HL-60 (cell line): ENCODE data around the gene USP13.

Source experiments
- DNase-seq, 2 experiments: peaks; one replicate each; pipeline ENCODE4 v3.0.0-alpha.2; 2010 to 2020; ENCODE audit warnings: low read depth in 1 of 2, low spot score in 1 of 2
- H3K27ac ChIP-seq: fragments of 250-450 bp; sonication (Bioruptor Pico); replicated peaks from 2 replicates; pipeline ENCODE4 v1.5.1; 2020; ENCODE audit warnings: mild to moderate bottlenecking, moderate library complexity
- H3K27me3 ChIP-seq: fragments of 250-450 bp; sonication (Bioruptor Pico); 2 replicates; pipeline ENCODE4 v1.5.1; 2021; ENCODE audit warnings: mild to moderate bottlenecking, moderate library complexity; ENCODE audit not compliant: insufficient read depth, poor library complexity, severe bottlenecking
- H3K4me3 ChIP-seq: replicated peaks from 2 replicates; pipeline ENCODE4 v1.5.1; 2011; ENCODE audit warnings: mild to moderate bottlenecking, control low read depth, low read length; ENCODE audit not compliant: insufficient read depth
- CTCF ChIP-seq: IDR thresholded peaks from one replicate; pipeline ENCODE4 v1.5.1; 2011; ENCODE audit warnings: low read length, control low read depth, inconsistent platforms; ENCODE audit not compliant: insufficient read depth
- GABPA ChIP-seq: IDR thresholded peaks from 2 replicates; pipeline ENCODE4 v1.6.1; 2012; ENCODE audit warnings: low read depth
- POLR2AphosphoS5 ChIP-seq: IDR thresholded peaks from 2 replicates; pipeline ENCODE4 v1.6.1; 2012; ENCODE audit warnings: low read depth
- REST ChIP-seq: IDR thresholded peaks from 2 replicates; pipeline ENCODE4 v1.6.1; 2012; ENCODE audit warnings: low read depth; ENCODE audit not compliant: insufficient replicate concordance
- SPI1 ChIP-seq: IDR thresholded peaks from 2 replicates; pipeline ENCODE4 v1.6.1; 2012; ENCODE audit warnings: low read depth, mild to moderate bottlenecking, borderline replicate concordance

USP13 gene

GRCh38 chr3:179622023-179622422 is 30.8 kb upstream of the USP13 start:
- H3K27ac ChIP-seq: no peak overlapping the region
- no peak overlapping the region for H3K4me3 ChIP-seq
- H3K27me3 ChIP-seq: no peaks in the 10 kb centered on the region
- TF ChIP-seq CTCF (no peak), POLR2AphosphoS5 (no peak), GABPA (no peak), SPI1 (no peak), REST (no peak)
- no peak for DNase-seq

GRCh38 chr3:179624451-179624850 is 28.4 kb upstream of the USP13 start:
- no peak overlapping the region for H3K4me3 ChIP-seq
- no peak for TF ChIP-seq GABPA
- no peak for TF ChIP-seq REST
- no peak for TF ChIP-seq CTCF
- no peak for TF ChIP-seq POLR2AphosphoS5
- no peak for TF ChIP-seq SPI1
- no peaks in the 10 kb centered on the region for H3K27me3 ChIP-seq
- H3K27ac ChIP-seq: no peak overlapping the region
- DNase-seq: no peak

- no peak overlapping the region for H3K4me3 ChIP-seq
- TF ChIP-seq SPI1 (peak; percentile 58; the same call in 1 of the 2 replicates), CTCF (no peak), GABPA (no peak)
- no peak for DNase-seq
- no peak overlapping the region for H3K27ac ChIP-seq
- no peaks in the 10 kb centered on the region for H3K27me3 ChIP-seq
Measured at GRCh38 chr3:179630753-179631451, 21.9 kb upstream of the USP13 start.

GRCh38 chr3:179640469-179640868 is 12.4 kb upstream of the USP13 start:
- DNase-seq: no peak
- Histone ChIP-seq H3K4me3 (no peak overlapping the region), H3K27me3 (no peaks in the 10 kb centered on the region)

More at GRCh38 chr3:179640469-179640868, 12.4 kb upstream of the USP13 start:
- no peak overlapping the region for H3K27ac ChIP-seq
- TF ChIP-seq POLR2AphosphoS5 (no peak), GABPA (no peak), CTCF (no peak), REST (no peak), SPI1 (no peak)
